ENCODE results near the gene DZANK1.

DZANK1 gene

DNA sequence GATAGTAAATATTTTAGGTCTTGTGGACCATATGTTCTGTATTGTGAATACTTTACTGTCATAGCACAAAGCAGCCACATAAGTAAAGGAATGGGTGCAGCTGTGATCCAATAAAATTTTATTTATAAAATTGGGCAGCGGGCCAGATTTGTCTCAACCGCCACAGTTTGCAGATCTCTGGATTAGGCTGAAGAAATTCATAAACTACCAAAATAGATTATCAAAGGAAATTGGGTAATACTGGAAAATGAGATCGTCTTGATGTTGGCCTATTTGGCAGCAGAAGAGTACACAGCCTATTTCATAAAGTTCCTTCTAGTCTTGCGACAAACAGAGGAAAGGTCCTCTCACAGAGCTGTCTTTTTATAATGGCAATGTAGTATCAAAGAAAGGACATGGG lies 69.8 kb downstream of the DZANK1 start:
- TF ChIP-seq CTCF (IDR thresholded peaks at IDR 0.05; ENCODE audit: low read depth, low read length): no peak
- no peaks in the 10 kb centered on the region for H3K27me3 ChIP-seq
- DNase-seq: no peak
- no peak overlapping the region for H3K4me3 ChIP-seq (ENCODE audit: low read depth, low read length)
- H3K9me3 ChIP-seq: no peaks in the 10 kb centered on the region
- H3K36me3 ChIP-seq: no peaks in the 10 kb centered on the region
- no peaks in the 10 kb centered on the region for H3K4me1 ChIP-seq

GRCh38 chr20:18395544-18395943 lies 71.3 kb downstream of the DZANK1 start:
- no peaks in the 10 kb centered on the region for H3K36me3 ChIP-seq
- H3K4me3 ChIP-seq (ENCODE audit: low read depth, low read length): no peak overlapping the region
- no peaks in the 10 kb centered on the region for H3K27me3 ChIP-seq
- DNase-seq: no peak
- H3K9me3 ChIP-seq: no peaks in the 10 kb centered on the region
- TF ChIP-seq CTCF (IDR thresholded peaks at IDR 0.05; ENCODE audit: low read depth, low read length): no peak
- H3K4me1 ChIP-seq: no peaks in the 10 kb centered on the region

- no peaks in the 10 kb centered on the region for H3K27me3 ChIP-seq
- H3K4me1 ChIP-seq: no peaks in the 10 kb centered on the region
- H3K9me3 ChIP-seq: no peaks in the 10 kb centered on the region
- DNase-seq: no peak
- TF ChIP-seq CTCF (IDR thresholded peaks at IDR 0.05; ENCODE audit: low read depth, low read length): no peak
- no peaks in the 10 kb centered on the region for H3K36me3 ChIP-seq
- no peak overlapping the region for H3K4me3 ChIP-seq (ENCODE audit: low read depth, low read length)
Observed at GRCh38 chr20:18394363-18394762, 72.5 kb downstream of the DZANK1 start.

- Histone ChIP-seq H3K4me1 (no peaks in the 10 kb centered on the region), H3K27me3 (no peaks in the 10 kb centered on the region), H3K36me3 (no peaks in the 10 kb centered on the region), H3K4me3 (ENCODE audit: low read depth, low read length) (no peak overlapping the region), H3K9me3 (no peaks in the 10 kb centered on the region)
- DNase-seq: no peak
- TF ChIP-seq CTCF (IDR thresholded peaks at IDR 0.05; ENCODE audit: low read depth, low read length): no peak
Observed at GRCh38 chr20:18391686-18392085, 75.1 kb downstream of the DZANK1 start.

- DNase-seq: no peak
Observed at GRCh38 chr20:18390201-18390600, 76.6 kb downstream of the DZANK1 start.

DNA sequence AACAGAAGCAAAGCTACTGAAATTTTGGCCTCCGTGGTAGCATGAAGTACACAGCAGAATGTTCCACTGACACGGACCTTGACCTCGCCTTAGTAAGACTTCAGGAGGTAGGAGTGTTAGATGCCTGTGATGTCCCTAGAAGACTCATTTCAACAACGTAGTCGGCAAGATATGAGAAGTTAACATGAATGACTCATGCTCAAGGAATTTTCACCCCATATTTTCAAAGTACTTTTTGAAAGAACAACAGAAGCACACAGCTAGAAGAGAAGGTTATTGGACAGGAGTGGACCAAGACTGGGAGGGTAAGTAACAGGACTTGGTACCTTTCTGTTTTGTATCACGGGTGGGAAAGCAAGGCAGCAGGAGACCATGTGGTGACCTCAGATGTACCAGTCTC lies 78.0 kb downstream of the DZANK1 start:
- no peaks in the 10 kb centered on the region for H3K36me3 ChIP-seq
- H3K4me1 ChIP-seq: no peaks in the 10 kb centered on the region
- H3K9me3 ChIP-seq: no peaks in the 10 kb centered on the region
- no peak for TF ChIP-seq CTCF (IDR thresholded peaks at IDR 0.05; ENCODE audit: low read depth, low read length)
- no peak for DNase-seq
- H3K27me3 ChIP-seq: no peaks in the 10 kb centered on the region
- no peak overlapping the region for H3K4me3 ChIP-seq (ENCODE audit: low read depth, low read length)

More at GRCh38 chr20:18390201-18390600, 76.6 kb downstream of the DZANK1 start:
- H3K9me3 ChIP-seq: no peaks in the 10 kb centered on the region
- H3K27me3 ChIP-seq: no peaks in the 10 kb centered on the region
- no peak for TF ChIP-seq CTCF (IDR thresholded peaks at IDR 0.05; ENCODE audit: low read depth, low read length)
- no peak overlapping the region for H3K4me3 ChIP-seq (ENCODE audit: low read depth, low read length)
- H3K36me3 ChIP-seq: no peaks in the 10 kb centered on the region
- H3K4me1 ChIP-seq: no peaks in the 10 kb centered on the region
